DMS114 treated with DMSO at 0.1 percent for 48 hours (cell line): ENCODE data around the gene CFLAR.
"Not testable (repeated sequence)": the region's sequence is repeated elsewhere in the genome, so short reads cannot be mapped to it uniquely, and the experiment has no call there.

Experiments
- DNase-seq: peaks from one replicate; lab custom pipeline; 2025; ENCODE audit not compliant: unreplicated experiment; lab: John Stamatoyannopoulos, UW

Gene CFLAR

GRCh38 chr2:201116115-201116958 is at the start of gene CFLAR:
CFLAR (plus strand) TSS chr2:201116164; CDS start chr2:201129866, 13,702 bp downstream.
- peak; percentile 47 for DNase-seq

GRCh38 chr2:201070948-201071478 is 45.0 kb upstream of the CFLAR start:
- no peak for DNase-seq

- peak; percentile 89 for DNase-seq
Measured at GRCh38 chr2:201071479-201072200, 44.3 kb upstream of the CFLAR start, which contains the start of the genes HYCC2 and NDUFB3. HYCC2 (minus strand) TSS chr2:201071671; CDS start chr2:201024009, 47,662 bp downstream. NDUFB3 (plus strand) TSS chr2:201072001; CDS start chr2:201078883, 6,882 bp downstream.

GRCh38 chr2:201072201-201072530 is 43.8 kb upstream of the CFLAR start:
- no peak for DNase-seq

- DNase-seq: no peak
Measured at GRCh38 chr2:201073071-201073470, 42.9 kb upstream of the CFLAR start.

GRCh38 chr2:201074996-201075395 is 41.0 kb upstream of the CFLAR start:
- DNase-seq: no peak

- DNase-seq: no peak
Measured at GRCh38 chr2:201084863-201085262, 31.1 kb upstream of the CFLAR start.

GRCh38 chr2:201090574-201090973 is 25.4 kb upstream of the CFLAR start:
- no peak for DNase-seq

- DNase-seq: no peak
Measured at GRCh38 chr2:201093573-201093972, 22.4 kb upstream of the CFLAR start.

- DNase-seq: no peak
Measured at GRCh38 chr2:201100497-201100896, 15.5 kb upstream of the CFLAR start.

- no peak for DNase-seq
Measured at GRCh38 chr2:201105759-201106158, 10.2 kb upstream of the CFLAR start.

- DNase-seq: no peak
Measured at GRCh38 chr2:201107624-201108023, 8.3 kb upstream of the CFLAR start.

- DNase-seq: no peak
Measured at GRCh38 chr2:201108341-201108740, 7.6 kb upstream of the CFLAR start.

- DNase-seq: no peak
Measured at GRCh38 chr2:201109186-201109585, 6.8 kb upstream of the CFLAR start.

GRCh38 chr2:201110615-201111014 is 5.3 kb upstream of the CFLAR start:
- DNase-seq: no peak

- no peak for DNase-seq
Measured at GRCh38 chr2:201111096-201111495, 4.9 kb upstream of the CFLAR start.

- no peak for DNase-seq
Measured at GRCh38 chr2:201114350-201114749, 1.6 kb upstream of the CFLAR start.

- DNase-seq: no peak
Measured at GRCh38 chr2:201114846-201115245, 1.1 kb upstream of the CFLAR start.

GRCh38 chr2:201116959-201117734 is 1.2 kb downstream of the CFLAR start:
- peak; percentile 43 for DNase-seq

GRCh38 chr2:201117735-201118094 is 1.8 kb downstream of the CFLAR start:
- not testable (repeated sequence) for DNase-seq
